ENCODE data around the gene FAM222B. TPM values are rescaled to one million over a fixed set of nuclear protein-coding genes. Genes with fewer than 3 reads are reported as not detected.

Gene FAM222B
- total RNA-seq, 1 experiment from 2014 or later, result 39.5 TPM

- H3K27ac Mint-ChIP-seq (ENCODE audit: unreplicated experiment), result no peak overlapping the region
- intact Hi-C loops (cut with micrococcal nuclease; ENCODE audit: unreplicated experiment), result loop anchor here (1.0 kb wide), 1 partner anchor 23 kb away; no protein-coding TSS in a partner anchor
- Histone ChIP-seq H3K9me3 (no peaks in the 10 kb centered on the region), H3K4me1 (peaks cover 28% of the 10 kb centered on the region), H3K36me3 (ENCODE audit: control insufficient read depth, insufficient read depth, low read length) (peaks cover 24% of the 10 kb centered on the region), H3K27me3 (replicated peaks; ENCODE audit: control insufficient read depth, insufficient read depth, low read length) (no peaks in the 10 kb centered on the region), H3K4me3 (ENCODE audit: low read depth, low read length) (no peak overlapping the region)
- ChIA-PET CTCF (interaction anchor here (0.5 to 9.5 kb wide), 20 partner anchors 8 to 560 kb away, joined by 3 to 324 read pairs (median 4); partner anchors contain the start of genes NEK8, PHF12, RPL23A and SDF2), POLR2A (interaction anchor here (0.5 to 4.4 kb wide), 3 partner anchors 23 to 31 kb away, joined by 3 to 68 read pairs (median 4); partner anchors contain the start of genes NEK8 and RPL23A)
- H3K4me3 Mint-ChIP-seq (ENCODE audit: unreplicated experiment), result no peak overlapping the region
- peaks cover 12% of the 10 kb centered on the region for H3K4me1 Mint-ChIP-seq (ENCODE audit: low read depth, unreplicated experiment)
- no peaks in the 10 kb centered on the region for H3K9me3 Mint-ChIP-seq (ENCODE audit: unreplicated experiment)
- H3K36me3 Mint-ChIP-seq (ENCODE audit: insufficient read depth, unreplicated experiment), result peaks cover 92% of the 10 kb centered on the region
- TSS peak; percentile 17 for BruUV-seq (replicated peaks)
- peak; percentile 99 to 100 for TF ChIP-seq CTCF (IDR thresholded peaks at IDR 0.05; ENCODE audit: insufficient read depth in 1 of 2, low read depth in 1 of 2, low read length in 1 of 2, severe bottlenecking in 1 of 2, unreplicated experiment in 1 of 2)
- peak; percentile 95 to 96 for DNase-seq
- no peaks in the 10 kb centered on the region for H3K27me3 Mint-ChIP-seq (ENCODE audit: insufficient read depth, unreplicated experiment)
These were observed 92.2 kb downstream of the FAM222B start for GRCh38 chr17:28750178-28751047.

GRCh38 chr17:28749516-28750177 is 92.9 kb downstream of the FAM222B start:
- Histone ChIP-seq H3K4me1 (peaks cover 28% of the 10 kb centered on the region), H3K4me3 (ENCODE audit: low read depth, low read length) (no peak overlapping the region), H3K27me3 (replicated peaks; ENCODE audit: control insufficient read depth, insufficient read depth, low read length) (no peaks in the 10 kb centered on the region), H3K36me3 (ENCODE audit: control insufficient read depth, insufficient read depth, low read length) (peaks cover 24% of the 10 kb centered on the region), H3K9me3 (no peaks in the 10 kb centered on the region)
- no peak overlapping the region for H3K4me3 Mint-ChIP-seq (ENCODE audit: unreplicated experiment)
- ChIA-PET POLR2A (interaction anchor here (1.0 to 8.1 kb wide), 4 partner anchors 22 to 39 kb away, joined by 3 to 165 read pairs (median 36); partner anchors contain the start of genes NEK8, RPL23A and TLCD1), CTCF (interaction anchor here (0.5 to 9.5 kb wide), 18 partner anchors 9 to 559 kb away, joined by 3 to 324 read pairs (median 4); partner anchors contain the start of genes NEK8, PHF12, RPL23A and SDF2)
- H3K27me3 Mint-ChIP-seq (ENCODE audit: insufficient read depth, unreplicated experiment), result no peaks in the 10 kb centered on the region
- no peak for DNase-seq
- H3K4me1 Mint-ChIP-seq (ENCODE audit: low read depth, unreplicated experiment), result peaks cover 12% of the 10 kb centered on the region
- no TSS peak for BruUV-seq (replicated peaks)
- H3K27ac Mint-ChIP-seq (ENCODE audit: unreplicated experiment), result peak overlapping the region; percentile 81
- no peaks in the 10 kb centered on the region for H3K9me3 Mint-ChIP-seq (ENCODE audit: unreplicated experiment)
- TF ChIP-seq CTCF (IDR thresholded peaks at IDR 0.05; ENCODE audit: insufficient read depth in 1 of 2, low read depth in 1 of 2, low read length in 1 of 2, severe bottlenecking in 1 of 2, unreplicated experiment in 1 of 2), result no peak
- intact Hi-C loops (cut with micrococcal nuclease; ENCODE audit: unreplicated experiment), result loop anchor here (1.0 kb wide), 1 partner anchor 22 kb away; no protein-coding TSS in a partner anchor
- peaks cover 92% of the 10 kb centered on the region for H3K36me3 Mint-ChIP-seq (ENCODE audit: insufficient read depth, unreplicated experiment)

All from Caco-2 (cell line).